SK-N-SH (cell line): Measurements from ENCODE around the gene HOXA2.

Experiments used
- POLR2AphosphoS5 ChIP-seq: IDR thresholded peaks from 2 replicates; pipeline ENCODE4 v1.6.1; 2012; ENCODE audit warnings: low read depth, low read length
- RAD21 ChIP-seq: IDR thresholded peaks from 2 replicates; pipeline ENCODE4 v1.6.1; 2012; ENCODE audit warnings: mild to moderate bottlenecking, low read length
- RCOR1 ChIP-seq: fragments of 150-350 bp; IDR thresholded peaks from 2 replicates; pipeline ENCODE4 v1.6.1; 2017; ENCODE audit warnings: antibody characterized with exemption, low read length
- RFX5 ChIP-seq: IDR thresholded peaks from 2 replicates; pipeline ENCODE4 v1.6.1; 2012; ENCODE audit warnings: mild to moderate bottlenecking, improper control_type of control experiment, low read length
- ZBTB33 ChIP-seq: IDR thresholded peaks from 2 replicates; pipeline ENCODE4 v1.4.0; 2012; ENCODE audit warnings: low read depth, borderline replicate concordance
- TF ChIP-seq, protein P1 (sequence below): fragments of 200-600 bp; sonication (generic); IDR thresholded peaks from 2 replicates; pipeline ENCODE4 v1.6.1; 2017; ENCODE audit warnings: antibody characterized with exemption, mild to moderate bottlenecking, moderate library complexity

DNA sequence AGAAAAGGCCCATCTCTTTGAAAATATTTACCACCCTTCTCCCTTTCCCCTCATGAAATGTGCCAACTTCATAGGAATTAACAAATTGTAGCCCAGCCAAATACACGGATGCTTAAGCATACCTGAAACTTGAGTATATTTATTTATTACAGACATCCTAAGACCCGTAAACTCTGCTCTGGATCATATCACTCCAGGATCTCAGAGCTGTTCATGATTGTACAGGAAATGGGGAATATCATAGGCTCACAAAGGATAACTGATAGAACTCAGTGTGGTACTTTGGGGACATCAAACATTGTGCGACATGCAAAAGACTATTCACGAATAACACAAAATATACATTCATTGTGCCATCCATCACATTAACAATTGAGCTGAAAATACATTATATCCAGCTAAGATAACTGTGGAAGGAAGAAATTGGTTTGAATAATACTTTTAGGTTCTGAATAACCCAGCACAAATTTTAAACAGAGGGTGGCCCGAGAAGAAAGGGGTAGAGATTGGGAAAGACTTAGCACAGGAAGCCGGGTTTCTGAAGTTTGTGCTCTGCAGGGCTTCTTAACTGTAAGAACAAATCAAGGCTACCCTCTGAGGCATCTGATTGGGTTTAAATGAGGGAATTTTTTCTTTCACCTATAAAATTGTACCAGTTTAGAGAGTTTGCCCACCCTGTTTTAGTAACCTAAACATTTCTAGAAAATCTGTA, 9.1 kb downstream of the HOXA2 start:
- TF ChIP-seq, protein P1, sequence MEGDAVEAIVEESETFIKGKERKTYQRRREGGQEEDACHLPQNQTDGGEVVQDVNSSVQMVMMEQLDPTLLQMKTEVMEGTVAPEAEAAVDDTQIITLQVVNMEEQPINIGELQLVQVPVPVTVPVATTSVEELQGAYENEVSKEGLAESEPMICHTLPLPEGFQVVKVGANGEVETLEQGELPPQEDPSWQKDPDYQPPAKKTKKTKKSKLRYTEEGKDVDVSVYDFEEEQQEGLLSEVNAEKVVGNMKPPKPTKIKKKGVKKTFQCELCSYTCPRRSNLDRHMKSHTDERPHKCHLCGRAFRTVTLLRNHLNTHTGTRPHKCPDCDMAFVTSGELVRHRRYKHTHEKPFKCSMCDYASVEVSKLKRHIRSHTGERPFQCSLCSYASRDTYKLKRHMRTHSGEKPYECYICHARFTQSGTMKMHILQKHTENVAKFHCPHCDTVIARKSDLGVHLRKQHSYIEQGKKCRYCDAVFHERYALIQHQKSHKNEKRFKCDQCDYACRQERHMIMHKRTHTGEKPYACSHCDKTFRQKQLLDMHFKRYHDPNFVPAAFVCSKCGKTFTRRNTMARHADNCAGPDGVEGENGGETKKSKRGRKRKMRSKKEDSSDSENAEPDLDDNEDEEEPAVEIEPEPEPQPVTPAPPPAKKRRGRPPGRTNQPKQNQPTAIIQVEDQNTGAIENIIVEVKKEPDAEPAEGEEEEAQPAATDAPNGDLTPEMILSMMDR, result no peak
- no peak for TF ChIP-seq RCOR1
- TF ChIP-seq POLR2AphosphoS5, result no peak
- TF ChIP-seq RAD21, result no peak
- no peak for TF ChIP-seq RFX5
- no peak for TF ChIP-seq ZBTB33
